ENCODE results near the gene DMD.
"Not testable (repeated sequence)": the region's sequence is repeated elsewhere in the genome, so short reads cannot be mapped to it uniquely, and the experiment has no call there.

Gene DMD

DNA sequence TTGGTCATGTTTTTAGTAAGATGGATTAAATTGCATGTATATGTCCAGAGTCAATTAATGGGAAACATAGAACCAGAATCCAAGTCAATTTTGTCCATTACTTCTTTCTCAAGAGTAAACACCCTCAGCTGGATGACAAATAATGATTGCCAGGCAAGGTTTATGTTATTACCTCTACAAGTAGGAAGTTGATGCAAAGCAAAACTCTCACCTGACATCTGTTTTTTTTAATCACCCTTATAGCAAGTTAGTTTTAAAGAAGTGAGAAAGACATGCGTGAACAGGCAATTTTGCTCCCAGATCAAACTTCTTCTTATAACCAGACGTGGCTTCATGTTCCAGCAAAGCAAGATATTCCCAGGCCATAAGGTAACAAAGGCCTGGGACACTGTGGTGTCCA is 1791.0 kb downstream of the DMD start:
- TF ChIP-seq, protein P1, sequence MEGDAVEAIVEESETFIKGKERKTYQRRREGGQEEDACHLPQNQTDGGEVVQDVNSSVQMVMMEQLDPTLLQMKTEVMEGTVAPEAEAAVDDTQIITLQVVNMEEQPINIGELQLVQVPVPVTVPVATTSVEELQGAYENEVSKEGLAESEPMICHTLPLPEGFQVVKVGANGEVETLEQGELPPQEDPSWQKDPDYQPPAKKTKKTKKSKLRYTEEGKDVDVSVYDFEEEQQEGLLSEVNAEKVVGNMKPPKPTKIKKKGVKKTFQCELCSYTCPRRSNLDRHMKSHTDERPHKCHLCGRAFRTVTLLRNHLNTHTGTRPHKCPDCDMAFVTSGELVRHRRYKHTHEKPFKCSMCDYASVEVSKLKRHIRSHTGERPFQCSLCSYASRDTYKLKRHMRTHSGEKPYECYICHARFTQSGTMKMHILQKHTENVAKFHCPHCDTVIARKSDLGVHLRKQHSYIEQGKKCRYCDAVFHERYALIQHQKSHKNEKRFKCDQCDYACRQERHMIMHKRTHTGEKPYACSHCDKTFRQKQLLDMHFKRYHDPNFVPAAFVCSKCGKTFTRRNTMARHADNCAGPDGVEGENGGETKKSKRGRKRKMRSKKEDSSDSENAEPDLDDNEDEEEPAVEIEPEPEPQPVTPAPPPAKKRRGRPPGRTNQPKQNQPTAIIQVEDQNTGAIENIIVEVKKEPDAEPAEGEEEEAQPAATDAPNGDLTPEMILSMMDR (IDR thresholded peaks at IDR 0.05; ENCODE audit: borderline replicate concordance, insufficient read depth, low read depth, low read length), result no peak
- no peak overlapping the region for H3K4me3 ChIP-seq (ENCODE audit: low read depth, low read length)

DNA sequence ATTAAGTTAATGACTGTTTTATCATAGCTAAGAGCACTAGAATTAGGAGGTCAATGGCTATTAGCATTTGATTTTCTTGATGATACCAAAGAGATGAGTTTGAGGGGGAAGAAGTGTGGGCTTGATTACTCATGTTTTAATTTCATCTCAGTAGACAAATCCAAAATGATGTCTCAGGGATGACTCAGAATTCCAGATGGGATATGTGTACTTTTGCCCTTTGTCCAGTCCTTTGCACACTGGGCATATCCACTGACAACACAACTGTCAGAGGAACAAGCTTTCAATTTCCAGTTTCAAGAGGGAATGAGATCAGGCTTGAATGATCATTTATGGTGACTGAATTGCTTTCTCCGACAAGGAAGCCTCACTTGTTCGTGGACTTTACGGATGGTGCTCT is 1814.2 kb downstream of the DMD start:
- TF ChIP-seq, protein P1 (IDR thresholded peaks at IDR 0.05; ENCODE audit: borderline replicate concordance, insufficient read depth, low read depth, low read length), result no peak
- no peak overlapping the region for H3K4me3 ChIP-seq (ENCODE audit: low read depth, low read length)

DNA sequence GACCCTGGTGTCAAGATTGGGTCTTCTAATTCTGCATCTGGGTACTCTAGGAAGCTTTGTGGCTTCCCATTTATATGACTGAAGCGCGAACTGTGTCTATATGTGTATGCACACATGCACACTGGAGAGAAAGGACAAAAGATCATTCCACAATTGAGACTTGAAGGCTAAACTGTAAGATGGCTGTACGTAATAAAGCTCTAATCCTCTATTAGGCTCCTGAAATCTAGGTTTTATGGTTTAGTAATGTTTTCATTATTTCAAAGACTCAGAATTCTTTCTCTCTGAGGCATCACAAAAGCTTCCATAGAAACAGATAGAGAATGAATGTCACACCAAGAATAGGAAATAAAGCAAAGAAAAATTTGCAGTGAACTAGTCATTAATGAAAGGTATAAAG is 1818.8 kb downstream of the DMD start:
- no peak overlapping the region for H3K4me3 ChIP-seq (ENCODE audit: low read depth, low read length)
- TF ChIP-seq, protein P1 (IDR thresholded peaks at IDR 0.05; ENCODE audit: borderline replicate concordance, insufficient read depth, low read depth, low read length), result no peak

DNA sequence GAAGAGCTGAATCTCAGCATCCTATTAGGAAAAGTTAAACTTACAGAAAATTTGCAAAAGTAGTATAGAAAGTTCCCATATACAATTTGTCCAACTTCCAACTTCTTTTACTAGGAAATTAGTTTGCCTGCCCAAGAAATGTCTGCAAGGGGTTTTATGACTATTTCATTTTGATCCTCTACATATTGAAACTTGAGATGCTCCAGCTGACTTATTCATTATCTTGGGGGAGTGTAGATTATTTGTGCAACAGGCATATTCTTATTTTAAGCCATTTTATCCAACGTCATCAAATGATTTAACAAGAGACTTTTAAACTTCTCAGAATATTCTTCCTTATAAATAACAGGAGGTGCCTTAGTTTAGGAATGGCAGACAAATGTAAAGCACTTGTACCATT is 1822.4 kb downstream of the DMD start:
- H3K4me3 ChIP-seq (ENCODE audit: low read depth, low read length), result no peak overlapping the region
- TF ChIP-seq, protein P1 (IDR thresholded peaks at IDR 0.05; ENCODE audit: borderline replicate concordance, insufficient read depth, low read depth, low read length), result no peak

GRCh38 chrX:31384471-31384870 is 1826.9 kb downstream of the DMD start:
- TF ChIP-seq, protein P1 (IDR thresholded peaks at IDR 0.05; ENCODE audit: borderline replicate concordance, insufficient read depth, low read depth, low read length), result no peak
- H3K4me3 ChIP-seq (ENCODE audit: low read depth, low read length), result no peak overlapping the region

DNA sequence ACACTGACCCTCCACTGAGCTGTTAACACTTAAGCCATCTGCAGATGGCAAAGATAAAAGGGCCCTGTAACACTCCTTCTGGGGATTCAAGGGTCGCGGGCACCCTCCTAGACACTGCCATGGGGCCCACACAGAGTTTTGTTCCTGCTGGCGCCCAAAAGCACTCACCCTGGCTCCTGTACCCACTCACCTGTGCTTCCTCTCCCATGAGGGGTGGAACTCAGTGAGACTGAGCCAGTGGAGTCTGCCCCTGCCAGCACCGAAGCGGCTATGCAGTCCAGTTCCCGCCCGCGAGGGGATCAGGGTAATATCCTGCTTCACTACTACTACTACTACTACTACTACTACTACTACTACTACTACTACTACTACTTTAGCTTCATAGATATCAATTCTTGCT is 1827.4 kb downstream of the DMD start:
- TF ChIP-seq, protein P1 (IDR thresholded peaks at IDR 0.05; ENCODE audit: borderline replicate concordance, insufficient read depth, low read depth, low read length), result no peak
- H3K4me3 ChIP-seq (ENCODE audit: low read depth, low read length), result no peak overlapping the region

GRCh38 chrX:31378973-31379372 is 1832.4 kb downstream of the DMD start:
- H3K4me3 ChIP-seq (ENCODE audit: low read depth, low read length), result not testable (repeated sequence)

DNA sequence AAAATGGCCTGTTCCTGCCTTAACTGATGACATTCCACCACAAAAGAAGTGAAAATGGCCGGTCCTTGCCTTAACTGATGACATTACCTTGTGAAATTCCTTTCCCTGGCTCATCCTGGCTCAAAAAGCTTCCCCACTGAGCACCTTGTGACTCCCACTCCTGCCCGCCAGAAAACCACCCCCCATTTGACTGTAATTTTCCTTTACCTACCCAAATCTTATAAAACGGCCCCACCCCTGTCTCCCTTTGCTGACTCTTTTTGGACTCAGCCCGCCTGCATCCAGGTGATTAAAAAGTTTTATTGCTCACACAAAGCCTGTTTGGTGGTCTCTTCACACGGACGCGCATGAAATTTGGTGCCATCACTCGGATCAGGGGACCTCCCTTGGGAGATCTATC is 1833.5 kb downstream of the DMD start:
- not testable (repeated sequence) for H3K4me3 ChIP-seq (ENCODE audit: low read depth, low read length)
